OCI-LY1 (cell line): ENCODE measurements around the gene SEMA3C.

ENCODE experiments used
- H2AFZ ChIP-seq: fragments of 200-600 bp; sonication (generic), shearing (Covaris generic); 2 replicates; pipeline ENCODE4 v1.6.0; 2014; ENCODE audit warnings: antibody characterized with exemption, mild to moderate bottlenecking, low read length
- H3F3A ChIP-seq: fragments of 200-600 bp; sonication (generic), shearing (Covaris generic); 2 replicates; pipeline ENCODE4 v1.6.0; 2014; ENCODE audit warnings: mild to moderate bottlenecking, antibody characterized with exemption, low read length, moderate library complexity; ENCODE audit not compliant: insufficient read depth
- H3K27ac ChIP-seq: fragments of 200-600 bp; sonication (generic); 2 replicates; pipeline ENCODE4 v1.5.1; 2014; ENCODE audit warnings: low read length, mixed run types, mild to moderate bottlenecking, low read depth; ENCODE audit not compliant: poor library complexity, severe bottlenecking
- H3K27me3 ChIP-seq: fragments of 200-600 bp; sonication (generic); 2 replicates; pipeline ENCODE4 v1.6.0; 2014; ENCODE audit warnings: antibody characterized with exemption, mild to moderate bottlenecking, low read length, moderate library complexity; ENCODE audit not compliant: insufficient read depth
- H3K36me3 ChIP-seq: fragments of 200-600 bp; sonication (generic); 2 replicates; pipeline ENCODE4 v1.6.1; 2014; ENCODE audit warnings: mild to moderate bottlenecking, antibody characterized with exemption, low read length, moderate library complexity, mixed read lengths; ENCODE audit not compliant: insufficient read depth
- H3K4me1 ChIP-seq: fragments of 200-600 bp; sonication (generic); 2 replicates; pipeline ENCODE4 v1.5.1; 2014; ENCODE audit warnings: mild to moderate bottlenecking, low read length, moderate library complexity; ENCODE audit not compliant: insufficient read depth, severe bottlenecking
- H3K4me2 ChIP-seq: fragments of 200-600 bp; sonication (generic), shearing (Covaris generic); 2 replicates; pipeline ENCODE4 v1.6.1; 2014; ENCODE audit warnings: low read length
- H3K4me3 ChIP-seq: fragments of 200-600 bp; sonication (generic); 2 replicates; pipeline ENCODE4 v1.5.1; 2014; ENCODE audit warnings: low read length, low read depth, mild to moderate bottlenecking, mixed read lengths; ENCODE audit not compliant: poor library complexity, severe bottlenecking
- H3K79me2 ChIP-seq: fragments of 200-600 bp; shearing (Covaris generic); 2 replicates; pipeline ENCODE4 v1.6.1; 2016; ENCODE audit warnings: mixed run types, low read length, mixed read lengths; ENCODE audit not compliant: insufficient read depth
- H3K9ac ChIP-seq: fragments of 200-600 bp; sonication (generic), shearing (Covaris generic); 2 replicates; pipeline ENCODE4 v1.6.1; 2014; ENCODE audit warnings: mild to moderate bottlenecking, low read length, mixed read lengths
- H3K9me2 ChIP-seq: fragments of 200-600 bp; sonication (generic), shearing (Covaris generic); 2 replicates; pipeline ENCODE4 v1.6.1; 2014; ENCODE audit warnings: low read depth, mild to moderate bottlenecking, low read length, mixed read lengths
- H3K9me3 ChIP-seq: fragments of 200-600 bp; shearing (Covaris generic); 2 replicates; pipeline ENCODE4 v1.6.1; 2014; ENCODE audit warnings: low read length, mixed read lengths
- H4K20me1 ChIP-seq: fragments of 200-600 bp; sonication (generic), shearing (Covaris generic); 2 replicates; pipeline ENCODE4 v1.6.0; 2016; ENCODE audit warnings: mild to moderate bottlenecking, low read length; ENCODE audit not compliant: insufficient read depth
- EZH2 ChIP-seq: fragments of 200-600 bp; sonication (generic), shearing (Covaris generic); IDR thresholded peaks from 2 replicates; pipeline ENCODE4 v1.8.0; 2017; ENCODE audit warnings: borderline replicate concordance, mixed run types, mild to moderate bottlenecking, antibody characterized with exemption, low read length, moderate library complexity, mixed read lengths
- TF ChIP-seq, protein P1 (sequence below): fragments of 200-600 bp; sonication (generic), shearing (Covaris generic); IDR thresholded peaks from 2 replicates; pipeline ENCODE4 v1.5.1; 2017; ENCODE audit warnings: mild to moderate bottlenecking, antibody characterized with exemption, low read length, moderate library complexity, mixed read lengths

SEMA3C gene

GRCh38 chr7:80916770-80917741, 1.8 kb downstream of the SEMA3C start:
- H3K4me1 ChIP-seq, result no peaks in the 10 kb centered on the region
- no peaks in the 10 kb centered on the region for H3F3A ChIP-seq
- no peaks in the 10 kb centered on the region for H3K9me3 ChIP-seq
- H3K4me3 ChIP-seq, result no peak overlapping the region
- no peaks in the 10 kb centered on the region for H4K20me1 ChIP-seq
- H3K9ac ChIP-seq, result no peak overlapping the region
- 0 out of 2 replicates have a peak, but pooled peaks cover 3% of the 10 kb centered on the region for H3K27me3 ChIP-seq
- no peaks in the 10 kb centered on the region for H3K79me2 ChIP-seq
- no peaks in the 10 kb centered on the region for H3K36me3 ChIP-seq
- no peak overlapping the region for H2AFZ ChIP-seq
- no peak overlapping the region for H3K4me2 ChIP-seq
- H3K9me2 ChIP-seq, result no peaks in the 10 kb centered on the region
- no peak for TF ChIP-seq EZH2
- TF ChIP-seq, protein P1, sequence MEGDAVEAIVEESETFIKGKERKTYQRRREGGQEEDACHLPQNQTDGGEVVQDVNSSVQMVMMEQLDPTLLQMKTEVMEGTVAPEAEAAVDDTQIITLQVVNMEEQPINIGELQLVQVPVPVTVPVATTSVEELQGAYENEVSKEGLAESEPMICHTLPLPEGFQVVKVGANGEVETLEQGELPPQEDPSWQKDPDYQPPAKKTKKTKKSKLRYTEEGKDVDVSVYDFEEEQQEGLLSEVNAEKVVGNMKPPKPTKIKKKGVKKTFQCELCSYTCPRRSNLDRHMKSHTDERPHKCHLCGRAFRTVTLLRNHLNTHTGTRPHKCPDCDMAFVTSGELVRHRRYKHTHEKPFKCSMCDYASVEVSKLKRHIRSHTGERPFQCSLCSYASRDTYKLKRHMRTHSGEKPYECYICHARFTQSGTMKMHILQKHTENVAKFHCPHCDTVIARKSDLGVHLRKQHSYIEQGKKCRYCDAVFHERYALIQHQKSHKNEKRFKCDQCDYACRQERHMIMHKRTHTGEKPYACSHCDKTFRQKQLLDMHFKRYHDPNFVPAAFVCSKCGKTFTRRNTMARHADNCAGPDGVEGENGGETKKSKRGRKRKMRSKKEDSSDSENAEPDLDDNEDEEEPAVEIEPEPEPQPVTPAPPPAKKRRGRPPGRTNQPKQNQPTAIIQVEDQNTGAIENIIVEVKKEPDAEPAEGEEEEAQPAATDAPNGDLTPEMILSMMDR, result peak; percentile 30; the same call in 1 of the 2 replicates
- H3K27ac ChIP-seq, result no peak overlapping the region

DNA sequence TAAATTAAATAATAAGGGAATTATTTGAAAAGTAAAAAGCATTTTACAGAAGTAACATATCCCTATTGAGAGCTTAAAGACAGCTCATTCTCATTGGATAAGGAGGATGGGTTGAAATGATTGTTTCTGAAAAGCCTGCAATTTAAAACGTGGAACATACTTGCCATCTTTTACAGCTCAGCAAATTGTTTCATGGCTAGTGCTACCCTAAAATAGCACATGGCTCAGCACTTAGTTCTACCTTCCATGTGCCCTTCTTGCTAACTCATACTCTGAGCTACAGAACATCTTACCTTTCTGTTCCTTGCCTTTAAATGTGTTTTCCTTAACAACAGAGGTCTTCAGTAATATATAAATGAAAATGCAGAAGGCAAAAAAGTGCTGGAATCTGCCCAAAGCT, 8.6 kb downstream of the SEMA3C start:
- no peaks in the 10 kb centered on the region for H3K79me2 ChIP-seq

GRCh38 chr7:80908360-80908797, 10.5 kb downstream of the SEMA3C start:
- Histone ChIP-seq H3K79me2 (no peaks in the 10 kb centered on the region), H3K9me3 (no peaks in the 10 kb centered on the region), H3K9ac (no peak overlapping the region), H4K20me1 (no peaks in the 10 kb centered on the region), H3K4me1 (no peaks in the 10 kb centered on the region), H3K4me2 (no peak overlapping the region), H3K36me3 (no peaks in the 10 kb centered on the region), H3F3A (no peaks in the 10 kb centered on the region), H3K27me3 (no peaks in the 10 kb centered on the region), H3K9me2 (no peaks in the 10 kb centered on the region), H3K4me3 (no peak overlapping the region), H3K27ac (no peak overlapping the region), H2AFZ (no peak overlapping the region)
- no peak for TF ChIP-seq EZH2
- TF ChIP-seq, protein P1, result no peak

More for the DNA sequence above, 8.6 kb downstream of the SEMA3C start:
- Histone ChIP-seq H3K4me3 (no peak overlapping the region), H3K27me3 (no peaks in the 10 kb centered on the region), H3K9ac (no peak overlapping the region), H2AFZ (no peak overlapping the region), H3K4me2 (no peak overlapping the region), H3K9me3 (no peaks in the 10 kb centered on the region), H3K9me2 (no peaks in the 10 kb centered on the region), H3K4me1 (no peaks in the 10 kb centered on the region), H3K36me3 (no peaks in the 10 kb centered on the region), H3K27ac (no peak overlapping the region), H4K20me1 (no peaks in the 10 kb centered on the region), H3F3A (no peaks in the 10 kb centered on the region)
- no peak for TF ChIP-seq EZH2
- TF ChIP-seq, protein P1, result no peak
